22Rv1 (cell line): ENCODE results near the gene CX3CR1.

Experiments
- CTCF ChIP-seq: fragments of 450-650 bp; IDR thresholded peaks from 2 replicates; pipeline ENCODE4 v1.5.1; 2017; ENCODE audit warnings: mild to moderate bottlenecking
- ZFX ChIP-seq: fragments of 450-650 bp; IDR thresholded peaks from 2 replicates; pipeline ENCODE4 v1.6.1; 2017; ENCODE audit warnings: antibody characterized with exemption, borderline replicate concordance

- no peak for TF ChIP-seq CTCF
- TF ChIP-seq ZFX = no peak
Measured at GRCh38 chr3:39285332-39285731, 5.5 kb upstream of the CX3CR1 start.
